GM19025 (cell line): ENCODE measurements around the gene KLRF1.
A peak's percentile ranks its signal among the peaks of the same experiment; 100 is the strongest.
"Not testable (repeated sequence)": the region's sequence is repeated elsewhere in the genome, so short reads cannot be mapped to it uniquely, and the experiment has no call there.

Experiments
- ATAC-seq: cut with Tn5 transposase; IDR thresholded peaks from one replicate; pipeline ENCODE4 v1.9.1; 2021; ENCODE audit warnings: mild to moderate bottlenecking, low read depth, moderate library complexity; ENCODE audit not compliant: unreplicated experiment

KLRF1 gene

DNA sequence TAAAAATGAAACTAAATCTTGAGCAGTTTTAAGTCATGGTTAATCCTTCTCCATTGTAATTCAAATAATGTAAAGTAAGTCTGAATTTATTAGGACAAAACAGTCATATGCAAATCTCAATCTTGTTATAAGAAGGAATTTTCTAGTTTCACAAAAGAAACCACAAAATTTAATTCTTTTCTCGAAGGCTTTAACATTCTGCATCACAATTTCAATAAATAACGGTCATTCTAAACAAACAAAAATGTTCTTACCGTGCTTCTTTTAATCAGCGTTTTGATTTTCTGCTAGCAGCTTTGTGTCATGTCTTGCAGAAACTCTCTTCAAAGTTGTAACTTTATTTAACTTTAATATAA, 41.6 kb downstream of the KLRF1 start:
- no peak for ATAC-seq

DNA sequence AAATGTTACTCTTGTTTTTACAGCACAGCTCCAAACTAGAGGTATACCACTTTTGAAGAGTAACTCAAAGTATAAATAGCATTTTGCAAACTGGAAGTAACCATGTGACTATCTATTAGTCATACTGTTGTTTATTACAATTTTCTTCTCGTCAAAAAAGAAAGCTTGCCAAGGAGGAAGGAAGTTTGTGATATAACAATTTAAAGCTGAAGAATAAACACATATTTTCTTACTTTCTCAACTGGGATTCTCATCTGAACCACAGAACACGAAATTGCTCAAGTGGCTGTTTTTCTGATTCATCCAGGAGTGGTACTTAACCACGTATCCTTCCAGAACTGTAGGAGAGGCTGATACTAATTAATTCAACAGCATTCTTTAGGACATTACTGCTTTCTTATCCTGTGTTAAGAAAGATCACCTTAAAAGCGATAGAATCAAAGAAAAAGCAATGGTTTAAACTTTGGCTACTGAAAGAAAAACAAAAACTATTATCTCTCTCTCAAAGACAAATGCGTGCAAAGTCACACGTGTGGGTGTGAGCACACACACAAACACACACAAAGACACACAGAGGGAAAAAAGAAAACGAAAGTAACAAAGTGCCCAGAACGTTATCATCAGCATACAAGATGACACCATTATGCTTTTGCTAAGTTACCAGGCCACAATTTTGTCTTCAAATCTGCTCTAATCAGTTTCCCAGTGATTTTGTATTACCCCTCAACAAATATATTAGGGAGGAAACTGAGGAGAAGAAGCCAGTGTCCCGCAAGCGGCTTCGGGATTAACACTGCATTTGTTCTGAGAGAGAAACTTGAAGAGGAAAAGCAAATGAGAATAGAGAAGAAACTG, 42.3 kb downstream of the KLRF1 start, which contains the start of gene CLEC2B:
Gene CLEC2B (minus strand): TSS at position 48 of the 855 bp plus-strand sequence.
- peak; percentile 55 for ATAC-seq

DNA sequence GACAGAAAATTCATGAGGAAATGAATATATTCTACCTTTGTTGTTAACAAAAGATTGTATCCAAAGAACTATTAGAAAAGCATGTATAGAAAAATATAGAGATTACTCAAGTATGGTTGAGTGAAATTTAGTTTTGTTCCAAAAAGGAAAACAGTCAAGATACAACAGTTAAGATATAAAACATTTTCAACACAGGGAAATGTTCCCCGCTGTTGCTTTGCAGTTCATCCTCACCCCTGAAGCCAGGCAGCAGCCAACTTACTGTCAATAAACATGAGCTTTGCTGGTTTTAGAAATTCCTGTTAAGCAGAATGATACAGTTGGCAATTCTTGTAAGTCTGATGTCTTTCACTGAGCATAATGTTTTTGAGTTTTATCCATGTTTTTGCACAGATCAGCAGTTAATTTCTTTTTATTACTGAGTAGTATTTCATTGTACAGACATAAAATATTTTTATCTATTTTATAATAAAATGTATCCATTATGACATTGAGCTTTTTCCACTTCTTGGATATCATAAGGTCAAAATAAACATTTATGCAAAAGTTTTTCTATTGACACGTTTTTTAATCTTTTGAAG, 43.1 kb downstream of the KLRF1 start:
- ATAC-seq, result no peak

DNA sequence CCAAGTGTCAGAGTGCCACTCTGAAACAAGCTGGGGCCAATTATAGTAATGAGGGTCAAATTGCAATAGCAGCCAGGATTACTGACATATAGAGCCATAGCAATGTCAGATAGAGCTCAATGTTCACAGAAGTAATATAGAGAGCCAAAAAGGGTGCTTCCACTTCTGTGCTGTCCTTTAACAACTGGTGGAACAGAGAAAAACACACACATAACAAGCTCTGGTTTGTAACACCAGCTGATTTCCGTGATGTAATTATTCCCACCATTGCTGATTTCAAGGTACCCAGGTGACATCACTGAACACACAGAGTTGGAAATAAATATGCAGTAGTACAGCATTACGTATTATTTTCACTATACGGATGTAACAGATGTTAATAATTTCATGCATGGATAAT, 44.9 kb downstream of the KLRF1 start:
- no peak for ATAC-seq

DNA sequence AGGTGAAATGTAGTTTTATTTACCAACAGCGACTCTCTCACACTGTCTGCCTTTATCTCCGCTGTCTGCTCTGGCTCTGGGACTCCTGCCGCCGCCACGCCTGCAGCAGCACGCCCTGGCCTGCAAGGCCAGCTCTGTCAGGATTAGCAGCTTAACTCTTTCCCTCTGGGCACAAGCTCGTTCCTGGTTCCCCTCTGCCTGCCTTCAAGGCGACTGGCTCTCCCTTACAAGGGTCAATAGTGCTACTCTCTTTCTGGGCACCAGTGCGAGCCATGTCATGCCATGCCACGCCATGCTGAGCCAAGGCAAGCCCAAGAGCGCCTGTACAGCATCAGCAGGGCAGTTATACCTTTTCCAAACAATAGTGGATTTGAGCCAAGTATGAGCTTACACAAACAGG, 45.5 kb downstream of the KLRF1 start:
- no peak for ATAC-seq

DNA sequence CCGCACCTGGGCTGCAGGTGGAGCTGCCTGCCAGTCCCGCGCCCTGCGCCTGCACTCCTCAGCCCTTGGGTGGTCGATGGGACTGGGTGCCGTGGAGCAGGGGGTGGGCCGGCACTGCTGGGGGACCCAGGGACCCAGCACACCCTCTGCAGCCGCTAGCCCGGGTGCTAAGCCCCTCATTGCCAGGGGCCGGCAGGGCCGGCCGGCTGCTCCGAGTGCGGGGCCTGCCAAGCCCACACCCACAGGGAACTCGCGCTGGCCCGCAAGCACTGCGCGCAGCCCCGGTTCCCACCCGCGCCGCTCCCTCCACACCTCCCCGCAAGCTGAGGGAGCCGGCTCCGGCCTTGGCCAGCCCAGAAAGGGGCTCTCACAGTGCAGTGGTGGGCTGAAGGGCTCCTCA, 48.8 kb downstream of the KLRF1 start:
- ATAC-seq, result not testable (repeated sequence)

DNA sequence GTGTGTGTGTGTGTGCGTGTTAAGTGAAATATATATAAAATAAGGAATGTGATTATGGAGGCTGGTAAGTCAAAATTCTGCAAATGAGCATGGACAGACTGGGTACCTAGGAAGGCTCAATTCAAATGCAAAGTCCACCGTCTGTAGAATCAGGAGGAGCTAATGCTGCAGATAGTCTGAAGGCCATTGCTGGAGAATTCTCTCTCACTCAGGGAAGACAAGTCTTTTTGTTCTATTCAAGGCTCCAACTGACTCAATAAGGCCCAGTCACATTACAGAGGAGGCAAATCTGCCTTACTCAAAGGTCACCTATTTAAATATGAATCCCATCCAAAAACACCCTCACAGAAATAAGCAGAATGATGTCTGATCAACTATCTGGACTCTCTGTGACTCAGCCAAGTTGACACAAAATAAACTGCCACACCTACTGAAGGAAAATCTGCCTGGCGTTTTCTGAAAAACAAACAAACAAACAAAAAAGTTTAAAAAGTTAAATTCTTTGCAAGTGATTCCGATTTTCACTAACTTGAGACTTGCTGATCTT, 53.3 kb downstream of the KLRF1 start:
- no peak for ATAC-seq

DNA sequence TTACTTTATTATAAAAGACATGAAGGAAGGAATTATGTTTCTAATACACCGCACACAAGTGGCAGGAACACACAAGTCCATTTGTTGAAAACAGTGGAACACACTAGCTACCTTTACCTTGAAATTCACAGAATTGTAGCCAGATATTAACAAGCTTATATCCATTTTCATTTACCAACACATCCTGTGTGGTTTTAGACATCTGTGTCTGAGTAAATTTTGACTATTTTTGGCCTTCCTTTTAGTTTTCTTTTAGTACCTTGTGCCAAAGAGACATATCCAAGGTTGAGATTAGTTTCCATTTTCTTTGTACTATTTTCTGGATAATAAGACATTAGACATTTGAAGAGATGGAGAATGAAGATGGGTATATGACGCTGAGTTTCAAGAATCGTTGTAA, 54.0 kb downstream of the KLRF1 start, which contains the start of gene KLRF2:
Gene KLRF2 (plus strand): TSS at position 244 of the 400 bp plus-strand sequence. CDS start 107 bp downstream, at position 351.
- no peak for ATAC-seq

DNA sequence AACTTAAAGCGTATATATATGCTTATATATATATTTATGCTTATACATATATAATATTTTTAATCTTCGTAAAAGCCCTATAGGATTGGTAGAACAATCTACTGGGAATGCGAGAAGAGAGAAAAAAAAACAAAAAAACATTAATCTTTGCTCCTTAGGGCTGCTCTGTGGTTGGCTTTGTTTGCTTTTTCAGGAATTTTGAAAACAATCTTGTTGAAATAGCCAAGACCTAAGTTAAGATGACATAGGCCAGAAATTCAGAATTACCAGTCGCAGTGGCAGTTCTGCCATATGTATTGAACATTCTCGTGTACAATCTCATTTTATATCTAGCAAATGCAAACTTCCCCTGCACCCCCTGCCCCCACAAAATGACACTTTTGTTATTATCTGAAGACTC, 54.7 kb downstream of the KLRF1 start:
- no peak for ATAC-seq

DNA sequence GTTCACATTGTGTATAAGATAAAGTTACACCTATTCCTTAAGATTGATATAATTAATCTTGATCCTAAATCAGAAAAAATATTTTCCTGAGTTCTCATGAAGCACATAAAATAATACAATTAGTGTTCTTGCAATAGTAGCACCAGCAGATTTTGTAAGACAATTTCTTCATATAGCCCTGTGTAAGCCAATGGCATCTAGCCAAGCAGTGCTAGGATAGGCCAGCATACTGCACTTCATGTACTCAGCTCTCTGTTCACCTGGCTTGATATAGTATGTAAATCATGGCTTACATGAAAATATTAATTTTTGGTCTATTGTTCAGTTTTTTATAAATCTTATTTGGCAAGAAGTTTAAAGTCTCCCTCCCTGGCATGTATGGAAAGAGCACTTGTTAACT, 55.9 kb downstream of the KLRF1 start:
- no peak for ATAC-seq

DNA sequence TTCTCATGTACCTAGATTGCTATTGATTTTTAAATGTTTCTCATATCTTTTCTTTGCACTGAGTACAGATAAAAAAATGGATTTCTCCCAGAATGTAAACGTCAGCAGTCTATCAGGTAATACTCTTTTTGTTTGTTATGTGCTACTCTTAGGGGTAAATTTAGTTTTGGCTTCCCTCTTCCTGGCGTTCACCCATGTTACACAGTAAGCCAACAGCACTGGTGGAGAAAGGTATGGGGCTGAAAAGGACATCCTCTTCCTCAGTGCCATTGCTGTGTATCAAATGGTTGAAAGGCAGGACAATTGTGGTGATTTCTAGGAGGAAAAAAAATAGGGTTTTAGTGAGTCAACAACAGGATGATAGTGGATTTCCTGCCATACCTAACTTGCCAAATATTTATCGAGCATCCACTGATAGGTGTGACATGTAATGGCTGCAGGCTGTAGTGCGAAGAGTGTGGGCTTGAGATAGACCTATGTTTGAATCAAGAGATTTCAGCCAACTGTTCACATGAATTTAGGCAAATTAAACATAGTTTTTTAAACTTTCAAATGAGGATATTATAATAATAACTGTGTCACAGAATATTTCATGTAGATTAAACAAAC, 61.5 kb downstream of the KLRF1 start:
- no peak for ATAC-seq
